ENCODE data around the gene COX6A2. TPM values are rescaled to one million over a fixed set of nuclear protein-coding genes. Genes with fewer than 3 reads are reported as not detected.

Gene COX6A2
- total and polyA plus RNA-seq, 8 donors = 1.4 to 8.2 TPM; not detected in 6

DNA sequence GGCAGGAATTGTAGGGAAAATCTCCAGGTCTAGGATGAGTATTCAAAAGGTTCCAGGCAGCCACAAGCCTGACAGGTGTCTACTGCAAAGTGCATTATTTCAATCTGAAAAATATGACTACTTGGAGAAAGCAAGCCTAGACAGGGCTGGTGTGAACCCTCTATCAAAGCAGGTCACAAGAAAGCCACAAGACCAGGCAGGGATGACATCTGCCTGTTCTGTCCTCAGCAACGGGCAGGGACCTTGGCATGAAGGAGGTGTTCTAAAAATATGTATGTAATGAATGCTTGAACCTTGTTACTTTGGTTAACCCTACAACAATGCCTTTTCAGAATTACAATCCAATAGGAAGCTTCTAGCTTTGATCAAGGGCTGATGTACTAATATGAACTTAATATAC lies 1.2 kb upstream of the COX6A2 start:
- DNase-seq = no peak
- Histone ChIP-seq H3K27ac (no peak overlapping the region), H3K36me3 (no peaks in the 10 kb centered on the region), H3K27me3 (peaks cover 0 to 9% (median 3%) of the 10 kb centered on the region in 3 donors), H3K9me3 (no peaks in the 10 kb centered on the region), H3K4me1 (peaks cover 0 to 19% (median 11%) of the 10 kb centered on the region in 4 donors), H3K4me3 (no peak overlapping the region)
- intact Hi-C loops (cut with DNase I; ENCODE audit: low total_unique reads) = no loop called here
- no peak for TF ChIP-seq EP300 (IDR thresholded peaks at IDR 0.05)
- TF ChIP-seq POLR2AphosphoS5 (IDR thresholded peaks at IDR 0.05) = no peak
- TF ChIP-seq POLR2A (IDR thresholded peaks at IDR 0.05) = no peak
- TF ChIP-seq, protein P1, sequence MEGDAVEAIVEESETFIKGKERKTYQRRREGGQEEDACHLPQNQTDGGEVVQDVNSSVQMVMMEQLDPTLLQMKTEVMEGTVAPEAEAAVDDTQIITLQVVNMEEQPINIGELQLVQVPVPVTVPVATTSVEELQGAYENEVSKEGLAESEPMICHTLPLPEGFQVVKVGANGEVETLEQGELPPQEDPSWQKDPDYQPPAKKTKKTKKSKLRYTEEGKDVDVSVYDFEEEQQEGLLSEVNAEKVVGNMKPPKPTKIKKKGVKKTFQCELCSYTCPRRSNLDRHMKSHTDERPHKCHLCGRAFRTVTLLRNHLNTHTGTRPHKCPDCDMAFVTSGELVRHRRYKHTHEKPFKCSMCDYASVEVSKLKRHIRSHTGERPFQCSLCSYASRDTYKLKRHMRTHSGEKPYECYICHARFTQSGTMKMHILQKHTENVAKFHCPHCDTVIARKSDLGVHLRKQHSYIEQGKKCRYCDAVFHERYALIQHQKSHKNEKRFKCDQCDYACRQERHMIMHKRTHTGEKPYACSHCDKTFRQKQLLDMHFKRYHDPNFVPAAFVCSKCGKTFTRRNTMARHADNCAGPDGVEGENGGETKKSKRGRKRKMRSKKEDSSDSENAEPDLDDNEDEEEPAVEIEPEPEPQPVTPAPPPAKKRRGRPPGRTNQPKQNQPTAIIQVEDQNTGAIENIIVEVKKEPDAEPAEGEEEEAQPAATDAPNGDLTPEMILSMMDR (IDR thresholded peaks at IDR 0.05) = no peak
- 7 to 26% (median 20%) methylated on average over 1 of the region's 1 CpG for WGBS, 5 donors

DNA sequence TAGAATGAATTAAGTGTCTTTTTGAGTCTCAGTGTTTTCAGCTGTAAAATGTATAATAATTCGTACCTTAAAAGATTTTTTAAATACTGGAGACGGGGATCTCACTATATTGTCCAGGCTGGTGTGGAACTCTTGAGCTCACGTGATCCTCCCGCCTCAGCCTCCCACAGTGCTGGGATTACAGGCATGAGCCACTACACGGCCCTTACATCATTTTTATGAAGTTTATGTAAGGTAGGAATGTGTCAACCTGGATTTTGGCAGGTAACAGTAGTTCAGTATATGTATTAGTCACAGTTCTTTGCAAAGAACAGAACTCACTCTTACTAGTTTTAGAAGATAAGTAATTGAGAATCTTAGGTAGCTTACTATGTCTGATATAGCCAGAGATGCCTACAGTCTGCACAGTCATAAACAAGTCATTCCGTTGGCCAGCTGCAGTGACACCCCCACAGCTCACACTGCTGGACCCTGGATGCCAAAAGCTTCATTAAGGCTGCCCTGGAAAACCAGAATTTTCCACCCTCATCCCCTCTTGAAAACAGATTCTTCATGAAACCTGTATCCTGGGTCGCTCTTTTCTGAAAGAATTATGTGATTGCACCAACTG lies 583 bp upstream of the COX6A2 start:
- Histone ChIP-seq H3K9me3 (no peaks in the 10 kb centered on the region), H3K4me1 (peaks cover 0 to 19% (median 11%) of the 10 kb centered on the region in 4 donors), H3K27ac (no peak overlapping the region), H3K4me3 (no peak overlapping the region), H3K36me3 (no peaks in the 10 kb centered on the region), H3K27me3 (peaks cover 0 to 14% (median 3%) of the 10 kb centered on the region in 3 donors)
- WGBS, 5 donors = 71 to 76% (median 74%) methylated on average over 7 of the region's 7 CpGs
- TF ChIP-seq, protein P1 (IDR thresholded peaks at IDR 0.05) = no peak
- no peak for TF ChIP-seq POLR2A (IDR thresholded peaks at IDR 0.05)
- TF ChIP-seq POLR2AphosphoS5 (IDR thresholded peaks at IDR 0.05) = no peak
- TF ChIP-seq EP300 (IDR thresholded peaks at IDR 0.05) = no peak
- no peak for DNase-seq
- intact Hi-C loops (cut with DNase I; ENCODE audit: low total_unique reads) = no loop called here

DNA sequence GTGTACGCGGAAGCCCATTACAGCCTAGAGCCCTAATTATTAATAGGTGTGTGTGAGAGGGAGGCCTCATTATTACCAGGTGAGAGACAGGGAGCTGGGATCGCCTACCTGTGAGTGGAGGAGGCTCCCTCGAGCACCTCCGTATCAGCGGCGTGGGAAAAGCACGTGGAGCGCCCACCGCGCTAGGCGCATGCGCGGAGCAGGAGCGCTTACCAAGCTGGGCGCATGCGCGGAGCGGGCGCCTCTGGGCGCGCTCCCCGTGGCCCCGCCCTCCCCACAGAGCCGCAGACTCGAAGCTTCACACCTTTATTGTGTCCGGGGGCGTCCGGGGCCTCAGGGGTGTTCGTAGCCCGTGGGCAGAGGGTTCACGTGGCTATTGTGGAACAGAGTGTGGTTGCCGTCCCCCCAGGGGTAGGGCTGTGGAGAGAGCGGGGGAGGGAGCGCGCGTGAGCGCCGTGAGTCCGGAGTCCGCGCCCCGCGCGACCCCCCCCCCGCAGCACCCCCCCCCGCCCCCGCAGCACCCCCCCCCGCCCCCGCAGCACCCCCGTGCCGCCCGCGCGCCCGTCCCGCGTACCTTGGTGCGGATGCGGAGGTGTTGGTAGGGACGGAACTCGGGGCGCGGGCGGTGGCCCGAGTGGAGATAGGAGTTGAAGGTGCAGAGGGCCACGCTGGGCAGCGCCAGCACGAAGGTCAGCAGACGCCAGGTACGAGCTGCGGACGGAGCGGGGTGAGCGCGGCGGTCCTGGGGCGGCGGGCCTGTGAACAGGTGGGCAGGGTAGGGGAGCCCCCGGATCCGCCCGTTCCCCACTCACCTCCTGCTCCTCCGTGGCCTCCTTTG lies 500 bp downstream of the COX6A2 start:
- peak overlapping the region; percentile 40 to 45 (median 44) for H3K4me3 ChIP-seq
- H3K9me3 ChIP-seq = no peaks in the 10 kb centered on the region
- TF ChIP-seq POLR2AphosphoS5 (IDR thresholded peaks at IDR 0.05) = no peak
- TF ChIP-seq POLR2A (IDR thresholded peaks at IDR 0.05) = no peak
- TF ChIP-seq, protein P1 (IDR thresholded peaks at IDR 0.05) = no peak
- no peak for TF ChIP-seq EP300 (IDR thresholded peaks at IDR 0.05)
- peak; percentile 60 to 80 for DNase-seq
- no peaks in the 10 kb centered on the region for H3K36me3 ChIP-seq
- H3K4me1 ChIP-seq = peaks cover 0 to 19% (median 11%) of the 10 kb centered on the region in 4 donors
- H3K27ac ChIP-seq = peak overlapping the region in 3 of 5 donors; percentile 31 to 62 (median 41)
- peaks cover 0 to 19% (median 3%) of the 10 kb centered on the region in 3 donors for H3K27me3 ChIP-seq
- intact Hi-C loops (cut with DNase I; ENCODE audit: low total_unique reads) = no loop called here
- WGBS, 5 donors = 17 to 38% (median 27%) methylated on average over 30 to 74 of the region's 83 CpGs

DNA sequence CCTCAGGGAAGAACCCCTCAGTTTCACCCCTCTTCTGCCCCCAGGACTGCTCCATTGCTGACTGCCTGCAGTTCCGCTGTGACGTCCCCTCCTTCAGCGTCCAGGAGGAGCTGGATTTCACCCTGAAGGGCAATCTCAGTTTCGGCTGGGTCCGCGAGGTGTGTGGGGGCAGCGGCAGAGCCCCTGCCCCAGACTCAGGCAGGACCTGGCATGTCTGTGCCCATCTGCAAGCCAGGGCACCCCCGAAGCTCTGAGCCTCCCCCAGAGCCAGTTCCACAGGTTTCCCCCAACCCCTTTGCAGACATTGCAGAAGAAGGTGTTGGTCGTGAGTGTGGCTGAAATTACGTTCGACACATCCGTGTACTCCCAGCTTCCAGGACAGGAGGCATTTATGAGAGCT lies 4.4 kb downstream of the COX6A2 start:
- Histone ChIP-seq H3K36me3 (no peaks in the 10 kb centered on the region), H3K9me3 (no peaks in the 10 kb centered on the region), H3K27ac (no peak overlapping the region), H3K27me3 (peaks cover 0 to 30% (median 6%) of the 10 kb centered on the region in 3 donors), H3K4me3 (no peak overlapping the region), H3K4me1 (peaks cover 0 to 13% (median 11%) of the 10 kb centered on the region in 4 donors)
- 67 to 85% (median 80%) methylated on average over 10 to 12 of the region's 12 CpGs for WGBS, 5 donors
- no peak for DNase-seq
- TF ChIP-seq POLR2AphosphoS5 (IDR thresholded peaks at IDR 0.05) (no peak), POLR2A (IDR thresholded peaks at IDR 0.05) (no peak), EP300 (IDR thresholded peaks at IDR 0.05) (no peak)
- TF ChIP-seq, protein P1 (IDR thresholded peaks at IDR 0.05) = no peak
- intact Hi-C loops (cut with DNase I; ENCODE audit: low total_unique reads) = no loop called here
